SKM-1 (cell line): ENCODE measurements around the gene OR8K5.
"Not testable (repeated sequence)": the region's sequence is repeated elsewhere in the genome, so short reads cannot be mapped to it uniquely, and the experiment has no call there.

ENCODE experiments used
- DNase-seq: peaks from one replicate; lab custom pipeline; 2025; ENCODE audit not compliant: unreplicated experiment; lab: John Stamatoyannopoulos, UW

Gene OR8K5, protein sequence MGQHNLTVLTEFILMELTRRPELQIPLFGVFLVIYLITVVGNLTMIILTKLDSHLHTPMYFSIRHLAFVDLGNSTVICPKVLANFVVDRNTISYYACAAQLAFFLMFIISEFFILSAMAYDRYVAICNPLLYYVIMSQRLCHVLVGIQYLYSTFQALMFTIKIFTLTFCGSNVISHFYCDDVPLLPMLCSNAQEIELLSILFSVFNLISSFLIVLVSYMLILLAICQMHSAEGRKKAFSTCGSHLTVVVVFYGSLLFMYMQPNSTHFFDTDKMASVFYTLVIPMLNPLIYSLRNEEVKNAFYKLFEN

GRCh38 chr11:56160217-56160616 is at the start of gene OR8K5:
Gene OR8K5 (minus strand): TSS chr11:56160317. CDS start chr11:56160317, 0 bp downstream.
- no peak for DNase-seq

DNA sequence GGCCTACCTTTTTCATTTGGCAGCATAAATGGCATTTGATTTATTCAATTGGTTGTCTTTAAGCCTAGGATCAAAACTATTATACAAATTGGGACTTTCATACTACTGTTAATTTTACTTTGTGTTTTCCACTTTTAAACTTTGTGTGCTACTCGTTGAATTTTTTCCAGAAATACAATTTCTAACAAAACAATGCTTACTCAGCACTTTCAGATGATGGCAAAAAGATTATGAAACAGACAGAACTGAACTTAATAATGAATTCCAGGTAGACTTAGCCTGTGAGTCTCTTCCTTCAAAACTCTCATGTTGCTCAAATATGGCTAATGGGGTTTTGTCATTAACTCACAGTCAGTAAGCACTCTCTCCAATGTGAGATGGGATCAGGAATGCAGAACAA is 47.7 kb upstream of the OR8K5 start:
- DNase-seq, result no peak

- no peak for DNase-seq
Observed at GRCh38 chr11:56197367-56197766, 37.2 kb upstream of the OR8K5 start.

- no peak for DNase-seq
Observed at GRCh38 chr11:56196705-56197104, 36.6 kb upstream of the OR8K5 start.

DNA sequence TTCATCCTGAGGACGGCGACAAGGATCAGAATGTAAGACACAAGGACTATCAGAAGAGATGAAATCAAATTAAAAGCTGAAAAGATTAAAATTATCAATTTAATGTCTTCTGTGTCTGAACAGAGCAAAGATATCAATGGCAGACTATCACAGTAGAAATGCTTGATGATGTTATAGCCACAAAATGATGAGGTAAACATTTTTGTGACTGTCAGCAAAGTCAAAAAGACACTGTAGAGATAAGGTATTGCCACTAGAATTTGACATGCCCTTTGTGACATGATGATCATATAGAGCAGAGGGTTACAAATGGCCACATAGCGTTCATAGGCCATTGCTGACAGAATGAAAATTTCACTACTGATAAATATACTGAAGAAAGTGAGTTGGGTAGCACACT is 28.5 kb upstream of the OR8K5 start:
- DNase-seq, result no peak

DNA sequence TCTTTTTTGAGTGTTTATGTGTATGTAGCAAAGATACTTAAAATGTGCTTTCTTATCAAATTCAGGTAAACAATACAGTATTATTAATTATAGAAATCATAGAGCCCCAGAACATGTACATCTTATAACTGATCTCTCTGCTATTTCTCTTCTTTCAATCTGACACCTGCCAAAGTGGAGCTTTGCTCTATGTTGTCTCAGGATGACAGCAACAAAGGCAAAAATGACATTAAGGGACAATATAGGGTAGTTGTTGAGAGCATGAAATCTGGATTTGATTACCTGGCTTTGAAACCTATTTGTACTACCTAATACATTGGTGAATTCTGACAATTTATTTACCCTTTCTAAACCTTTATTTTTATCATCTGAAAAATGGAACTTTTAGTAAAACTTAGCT is 23.3 kb upstream of the OR8K5 start:
- DNase-seq, result no peak

- DNase-seq, result no peak
Observed at GRCh38 chr11:56176318-56176717, 16.2 kb upstream of the OR8K5 start, which contains the start of gene OR5J2. Gene OR5J2 (plus strand): TSS chr11:56176618. CDS start chr11:56176618, 0 bp downstream.

GRCh38 chr11:56172256-56172830 is 12.2 kb upstream of the OR8K5 start:
- DNase-seq, result no peak

- no peak for DNase-seq
Observed at GRCh38 chr11:56163804-56164203, 3.7 kb upstream of the OR8K5 start.

DNA sequence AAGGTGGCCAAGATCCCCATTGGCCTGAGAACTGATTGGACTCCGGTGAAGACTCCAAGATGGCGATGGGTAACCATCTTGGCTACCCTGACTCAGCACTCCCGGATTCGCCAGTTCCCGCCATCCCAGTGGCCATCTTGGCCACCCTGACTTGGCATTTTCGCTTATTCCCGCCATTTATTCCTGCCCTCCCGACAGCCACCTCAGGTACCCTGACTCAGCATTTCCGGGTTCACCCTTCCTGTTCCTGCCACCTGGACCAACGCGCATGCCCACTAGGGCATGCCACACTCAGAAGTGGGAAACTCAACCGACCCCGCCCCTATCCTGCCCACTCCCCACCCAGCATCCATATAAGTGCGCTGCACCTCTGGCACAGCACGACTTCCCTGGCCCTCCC is 7.8 kb downstream of the OR8K5 start:
- no peak for DNase-seq

DNA sequence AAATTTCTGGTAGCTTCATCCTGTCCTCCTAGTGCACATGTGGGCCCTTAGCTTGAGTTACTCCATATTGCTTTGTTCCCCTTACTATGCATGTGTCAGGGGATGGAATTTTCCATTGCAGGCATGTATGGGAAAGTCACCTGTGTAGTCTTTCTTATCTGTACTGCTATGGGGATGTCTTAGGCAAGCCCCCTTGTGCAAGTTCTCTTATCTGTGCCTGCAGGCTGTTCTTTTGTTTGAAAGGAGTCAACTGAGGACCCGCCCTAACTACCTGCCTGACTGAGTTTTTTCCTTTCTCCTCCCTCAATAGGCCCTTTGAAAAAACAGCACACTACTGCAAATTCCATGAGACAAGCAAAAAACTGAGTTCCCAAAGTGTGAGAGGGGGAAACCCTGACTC is 8.7 kb downstream of the OR8K5 start:
- no peak for DNase-seq

DNA sequence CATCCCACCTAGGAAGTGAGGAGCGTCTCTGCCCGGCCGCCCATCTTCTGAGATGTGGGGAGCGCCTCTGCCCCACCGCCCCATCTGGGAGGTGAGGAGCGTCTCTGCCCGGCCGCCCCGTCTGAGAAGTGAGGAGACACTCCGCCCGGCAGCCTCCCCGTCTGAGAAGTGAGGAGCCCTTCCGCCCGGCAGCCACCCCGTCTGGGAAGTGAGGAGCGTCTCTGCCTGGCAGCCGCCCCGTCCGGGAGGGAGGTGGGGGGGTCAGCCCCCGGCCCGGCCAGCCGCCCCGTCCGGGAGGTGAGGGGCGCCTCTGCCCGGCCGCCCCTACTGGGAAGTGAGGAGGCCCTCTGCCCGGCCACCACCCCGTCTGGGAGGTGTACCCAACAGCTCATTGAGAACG is 16.4 kb downstream of the OR8K5 start:
- not testable (repeated sequence) for DNase-seq

DNA sequence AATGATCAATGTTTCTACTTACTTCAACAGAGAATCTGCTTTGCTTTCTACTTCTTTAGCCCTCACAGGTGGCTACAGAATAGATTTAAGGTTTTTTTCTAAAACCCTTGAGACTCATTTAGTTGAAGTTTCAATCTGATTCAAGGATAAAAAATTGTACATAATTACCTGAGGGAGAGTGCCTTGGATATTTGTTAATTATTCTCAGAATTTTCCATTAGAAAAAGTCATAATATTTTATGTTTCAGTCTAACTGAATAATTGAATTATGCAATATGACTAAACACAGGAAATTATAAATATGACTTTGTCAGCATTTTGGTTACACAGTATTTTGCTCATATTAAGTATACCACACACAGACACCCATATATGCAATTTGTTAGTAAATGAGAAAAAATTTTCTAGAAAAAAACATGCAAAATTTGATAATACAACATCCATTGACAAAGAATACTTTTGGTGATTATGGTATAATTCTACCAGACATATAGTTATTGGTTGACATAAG is 19.9 kb downstream of the OR8K5 start, which contains the start of gene OR8J3:
Gene OR8J3, minus strand, starts transcription at position 51 of the 511 bp plus-strand sequence. CDS start 2,483 bp downstream, outside the sequence.
- DNase-seq, result no peak

DNA sequence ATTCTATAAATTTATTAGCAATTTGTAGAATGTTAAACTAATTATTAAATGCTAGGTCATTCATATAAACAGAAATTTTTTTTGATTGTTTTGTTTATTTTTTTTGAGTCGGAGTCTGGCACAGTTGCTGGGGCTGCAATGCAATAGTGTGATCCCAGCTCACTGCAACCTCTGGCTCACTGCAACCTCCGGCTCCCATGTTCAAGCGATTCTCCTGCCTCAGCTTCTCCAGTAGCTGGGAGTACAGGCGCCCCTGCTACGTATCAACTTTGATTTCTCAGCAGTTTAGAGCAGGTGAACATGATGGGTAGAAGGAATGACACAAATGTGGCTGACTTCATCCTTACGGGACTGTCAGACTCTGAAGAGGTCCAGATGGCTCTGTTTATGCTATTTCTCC is 38.0 kb downstream of the OR8K5 start, which contains the start of gene OR8H3:
Gene OR8H3, plus strand, starts transcription at position 301 of the 400 bp plus-strand sequence. Its CDS starts 0 bp downstream, at position 301.
- DNase-seq, result no peak
